Measurements from ENCODE around the gene FRY.

FRY gene

DNA sequence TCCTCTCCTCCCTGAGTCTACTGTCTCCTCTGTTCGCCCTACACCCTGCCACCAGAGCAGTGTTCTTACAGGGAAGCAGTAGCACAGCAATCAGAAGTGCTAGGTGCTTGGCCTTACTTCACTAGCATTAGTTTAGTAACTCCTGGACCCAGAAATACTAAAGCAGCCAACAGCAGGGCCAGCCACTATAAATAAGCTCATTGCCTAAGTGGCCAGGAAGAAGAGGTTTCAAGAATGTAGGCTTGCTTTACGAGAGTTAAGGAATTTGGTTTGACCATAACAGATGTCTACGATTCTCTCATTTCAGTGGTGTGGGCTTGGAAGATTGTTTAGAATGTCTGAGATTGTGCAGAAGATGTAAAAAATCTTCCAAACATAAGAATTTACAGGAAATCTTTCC, 180.2 kb downstream of the FRY start:
- no peak overlapping the region for H3K27ac ChIP-seq
- no peak for TF ChIP-seq ZFX (IDR thresholded peaks at IDR 0.05)
- TF ChIP-seq, protein P1, sequence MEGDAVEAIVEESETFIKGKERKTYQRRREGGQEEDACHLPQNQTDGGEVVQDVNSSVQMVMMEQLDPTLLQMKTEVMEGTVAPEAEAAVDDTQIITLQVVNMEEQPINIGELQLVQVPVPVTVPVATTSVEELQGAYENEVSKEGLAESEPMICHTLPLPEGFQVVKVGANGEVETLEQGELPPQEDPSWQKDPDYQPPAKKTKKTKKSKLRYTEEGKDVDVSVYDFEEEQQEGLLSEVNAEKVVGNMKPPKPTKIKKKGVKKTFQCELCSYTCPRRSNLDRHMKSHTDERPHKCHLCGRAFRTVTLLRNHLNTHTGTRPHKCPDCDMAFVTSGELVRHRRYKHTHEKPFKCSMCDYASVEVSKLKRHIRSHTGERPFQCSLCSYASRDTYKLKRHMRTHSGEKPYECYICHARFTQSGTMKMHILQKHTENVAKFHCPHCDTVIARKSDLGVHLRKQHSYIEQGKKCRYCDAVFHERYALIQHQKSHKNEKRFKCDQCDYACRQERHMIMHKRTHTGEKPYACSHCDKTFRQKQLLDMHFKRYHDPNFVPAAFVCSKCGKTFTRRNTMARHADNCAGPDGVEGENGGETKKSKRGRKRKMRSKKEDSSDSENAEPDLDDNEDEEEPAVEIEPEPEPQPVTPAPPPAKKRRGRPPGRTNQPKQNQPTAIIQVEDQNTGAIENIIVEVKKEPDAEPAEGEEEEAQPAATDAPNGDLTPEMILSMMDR (conservative IDR thresholded peaks at IDR 0.05): no peak

GRCh38 chr13:32212421-32212820, 180.8 kb downstream of the FRY start:
- no peak overlapping the region for H3K27ac ChIP-seq
- TF ChIP-seq ZFX (IDR thresholded peaks at IDR 0.05): no peak
- TF ChIP-seq, protein P1 (conservative IDR thresholded peaks at IDR 0.05): no peak

GRCh38 chr13:32213626-32214025, 182.1 kb downstream of the FRY start:
- TF ChIP-seq, protein P1 (conservative IDR thresholded peaks at IDR 0.05): no peak
- H3K27ac ChIP-seq: no peak overlapping the region

- no peak for TF ChIP-seq ZFX (IDR thresholded peaks at IDR 0.05)
- TF ChIP-seq, protein P1 (conservative IDR thresholded peaks at IDR 0.05): no peak
- H3K27ac ChIP-seq: no peak overlapping the region
Observed at GRCh38 chr13:32214071-32214470, 182.5 kb downstream of the FRY start.

- TF ChIP-seq, protein P1 (conservative IDR thresholded peaks at IDR 0.05): no peak
- no peak for TF ChIP-seq ZFX (IDR thresholded peaks at IDR 0.05)
- no peak overlapping the region for H3K27ac ChIP-seq
Observed at GRCh38 chr13:32216281-32216680, 184.7 kb downstream of the FRY start.

- TF ChIP-seq ZFX (IDR thresholded peaks at IDR 0.05): no peak
- TF ChIP-seq, protein P1 (conservative IDR thresholded peaks at IDR 0.05): no peak
- no peak overlapping the region for H3K27ac ChIP-seq
Observed at GRCh38 chr13:32222046-32222676, 190.6 kb downstream of the FRY start.

DNA sequence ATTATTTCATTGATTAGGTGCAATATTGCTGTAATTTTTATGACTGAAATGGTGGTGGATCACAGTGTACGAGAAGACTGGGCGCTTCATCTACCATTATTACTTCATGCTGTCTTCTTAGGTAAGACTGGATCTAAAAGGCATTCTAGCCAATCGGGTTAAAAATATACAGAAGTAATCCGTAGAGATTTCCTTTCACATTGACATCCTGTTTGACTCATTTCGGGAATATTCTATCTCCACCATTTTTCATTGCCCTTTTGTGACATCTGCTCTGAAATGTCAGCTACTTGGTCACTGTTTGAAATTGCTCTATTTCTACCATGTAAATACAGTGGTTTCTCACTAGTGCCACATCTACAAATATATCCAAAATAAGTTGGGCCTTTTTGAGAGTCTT, 193.3 kb downstream of the FRY start:
- H3K27ac ChIP-seq: no peak overlapping the region
- TF ChIP-seq, protein P1 (conservative IDR thresholded peaks at IDR 0.05): no peak
- no peak for TF ChIP-seq ZFX (IDR thresholded peaks at IDR 0.05)

Measured in C4-2B (cell line).